Activated B cell treated with CpG ODN at 0.5 μM for 24 hours (primary cell): ENCODE data around the gene P4HA2. TPM values are rescaled to one million over a fixed set of nuclear protein-coding genes. Genes with fewer than 3 reads are reported as not detected.
"Not testable (repeated sequence)": the region's sequence is repeated elsewhere in the genome, so short reads cannot be mapped to it uniquely, and the experiment has no call there.

Experiments
- ATAC-seq: fragments of 200-7000 bp; cut with Tn5 transposase; one replicate; pipeline ENCODE4 v1.10.0; 2021; ENCODE audit warnings: low read depth, mild to moderate bottlenecking, moderate library complexity
- CTCF ChIA-PET: fragments of 350-600 bp; sonication (Branson Sonifier 250); formaldehyde crosslinking; loops from one replicate; lab custom pipeline; 2021; ENCODE audit warnings: antibody characterized with exemption; lab: Charles Lee
- POLR2A ChIA-PET: fragments of 350-600 bp; sonication (Branson Sonifier 250); formaldehyde crosslinking; loops from one replicate; lab custom pipeline; 2021; ENCODE audit warnings: antibody characterized with exemption; lab: Charles Lee
- DNase-seq: peaks from one replicate; pipeline ENCODE4 v3.0.0; 2022
- H3K27ac Mint-ChIP-seq: one replicate; pipeline ENCODE4 v1.8.0; 2020; ENCODE audit warnings: mixed read lengths
- H3K27me3 Mint-ChIP-seq: one replicate; pipeline ENCODE4 v1.8.0; 2021; ENCODE audit warnings: mixed read lengths
- H3K36me3 Mint-ChIP-seq: one replicate; pipeline ENCODE4 v1.8.0; 2021; ENCODE audit warnings: low read depth, mixed read lengths
- H3K4me1 Mint-ChIP-seq: one replicate; pipeline ENCODE4 v1.8.0; 2021; ENCODE audit warnings: mixed read lengths
- H3K4me3 Mint-ChIP-seq: one replicate; pipeline ENCODE4 v1.8.0; 2020; ENCODE audit warnings: mild to moderate bottlenecking, mixed read lengths
- H3K9me3 Mint-ChIP-seq: one replicate; pipeline ENCODE4 v1.8.0; 2020; ENCODE audit warnings: mixed read lengths
- intact Hi-C: fragments of 100-400 bp; cut with micrococcal nuclease; formaldehyde crosslinking; loops from one replicate; pipeline ENCODE4 v1.15.1; 2024
- total RNA-seq: library from RNA; stranded (reverse); gene quantifications from 2 replicates; pipeline ENCODE4 v1.2.3, GENCODE V29; 2022
- TF ChIP-seq, protein P1 (sequence below): fragments of 200-600 bp; IDR thresholded peaks from one replicate; pipeline ENCODE4 v1.8.0; 2022; ENCODE audit warnings: antibody characterized with exemption, mild to moderate bottlenecking

Gene P4HA2
- total RNA-seq, 1 donor from 2014 or later, result 0.29 TPM

DNA sequence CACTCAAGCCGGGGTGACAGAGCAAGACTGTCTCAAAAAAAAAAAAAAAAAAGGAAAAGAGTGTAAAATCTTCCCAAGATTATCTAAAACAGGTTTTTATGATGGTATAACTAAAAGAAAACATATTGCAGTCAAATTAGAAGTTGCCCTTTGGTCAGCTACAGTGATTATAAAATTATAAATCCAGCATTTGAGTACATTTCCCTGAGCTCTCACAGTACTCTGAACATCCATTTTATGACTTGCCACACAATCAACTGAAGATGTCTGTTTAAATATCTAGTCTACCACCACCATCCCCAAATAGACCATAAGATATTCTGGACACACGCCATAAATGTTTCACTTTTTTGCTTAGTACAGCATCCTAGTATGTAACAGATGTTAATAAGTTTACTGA, 77.1 kb downstream of the P4HA2 start:
- Mint-ChIP-seq H3K27ac (no peak overlapping the region), H3K4me1 (no peaks in the 10 kb centered on the region), H3K36me3 (peaks cover 4% of the 10 kb centered on the region), H3K27me3 (peaks cover 18% of the 10 kb centered on the region), H3K9me3 (peaks cover 20% of the 10 kb centered on the region), H3K4me3 (no peak overlapping the region)
- CTCF ChIA-PET, result no interaction called here
- ATAC-seq, result no peak
- no peak for DNase-seq
- intact Hi-C loops, result no loop called here
- POLR2A ChIA-PET, result no interaction called here
- TF ChIP-seq, protein P1, sequence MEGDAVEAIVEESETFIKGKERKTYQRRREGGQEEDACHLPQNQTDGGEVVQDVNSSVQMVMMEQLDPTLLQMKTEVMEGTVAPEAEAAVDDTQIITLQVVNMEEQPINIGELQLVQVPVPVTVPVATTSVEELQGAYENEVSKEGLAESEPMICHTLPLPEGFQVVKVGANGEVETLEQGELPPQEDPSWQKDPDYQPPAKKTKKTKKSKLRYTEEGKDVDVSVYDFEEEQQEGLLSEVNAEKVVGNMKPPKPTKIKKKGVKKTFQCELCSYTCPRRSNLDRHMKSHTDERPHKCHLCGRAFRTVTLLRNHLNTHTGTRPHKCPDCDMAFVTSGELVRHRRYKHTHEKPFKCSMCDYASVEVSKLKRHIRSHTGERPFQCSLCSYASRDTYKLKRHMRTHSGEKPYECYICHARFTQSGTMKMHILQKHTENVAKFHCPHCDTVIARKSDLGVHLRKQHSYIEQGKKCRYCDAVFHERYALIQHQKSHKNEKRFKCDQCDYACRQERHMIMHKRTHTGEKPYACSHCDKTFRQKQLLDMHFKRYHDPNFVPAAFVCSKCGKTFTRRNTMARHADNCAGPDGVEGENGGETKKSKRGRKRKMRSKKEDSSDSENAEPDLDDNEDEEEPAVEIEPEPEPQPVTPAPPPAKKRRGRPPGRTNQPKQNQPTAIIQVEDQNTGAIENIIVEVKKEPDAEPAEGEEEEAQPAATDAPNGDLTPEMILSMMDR, result no peak

DNA sequence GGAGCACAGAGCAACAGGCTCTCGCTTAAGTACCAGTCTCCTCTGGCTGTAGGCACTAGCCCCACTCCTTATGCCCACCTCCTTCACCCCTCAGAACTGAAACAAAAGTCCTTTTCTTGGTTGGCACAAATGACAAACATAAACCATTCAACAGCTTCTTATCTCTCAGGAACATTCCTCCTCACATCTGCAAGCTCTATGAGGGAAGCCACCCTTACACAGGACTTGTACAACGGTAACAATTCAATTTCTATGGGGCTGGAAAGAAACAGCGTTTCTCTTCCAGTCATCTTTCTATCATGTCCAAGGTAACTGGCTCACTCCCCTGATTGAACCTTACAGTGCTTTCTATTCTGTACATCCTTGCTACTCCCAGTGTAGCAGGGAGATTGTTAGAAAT, 80.0 kb downstream of the P4HA2 start:
- DNase-seq (no peak), ATAC-seq (no peak)
- TF ChIP-seq, protein P1, result no peak
- Mint-ChIP-seq H3K27ac (no peak overlapping the region), H3K27me3 (peaks cover 11% of the 10 kb centered on the region), H3K36me3 (peaks cover 2% of the 10 kb centered on the region), H3K4me1 (no peaks in the 10 kb centered on the region), H3K9me3 (peaks cover 19% of the 10 kb centered on the region), H3K4me3 (no peak overlapping the region)
- ChIA-PET POLR2A (no interaction called here), CTCF (no interaction called here)
- intact Hi-C loops, result no loop called here

DNA sequence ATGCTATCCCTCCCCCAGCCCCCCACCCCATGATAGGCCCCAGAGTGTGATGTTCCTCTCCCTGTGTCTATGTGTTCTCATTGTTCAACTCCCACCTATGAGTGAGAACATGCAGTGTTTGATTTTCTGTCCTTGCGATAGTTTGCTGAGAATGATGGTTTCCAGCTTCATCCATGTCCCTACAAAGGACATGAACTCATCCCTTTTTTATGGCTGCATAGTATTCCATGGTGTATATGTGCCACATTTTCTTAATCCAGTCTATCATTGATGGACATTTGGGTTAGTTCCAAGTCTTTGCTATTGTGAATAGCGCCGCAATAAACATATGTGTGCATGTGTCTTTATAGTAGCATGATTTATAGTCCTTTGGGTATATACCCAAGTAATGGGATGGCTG, 82.3 kb downstream of the P4HA2 start:
- CTCF ChIA-PET, H3K4me3 Mint-ChIP-seq, ATAC-seq, H3K27ac Mint-ChIP-seq, POLR2A ChIA-PET, H3K4me1 Mint-ChIP-seq, intact Hi-C loops, DNase-seq, H3K36me3 Mint-ChIP-seq, H3K27me3 Mint-ChIP-seq: not testable (repeated sequence)
- H3K9me3 Mint-ChIP-seq, result peaks cover 21% of the 10 kb centered on the region

DNA sequence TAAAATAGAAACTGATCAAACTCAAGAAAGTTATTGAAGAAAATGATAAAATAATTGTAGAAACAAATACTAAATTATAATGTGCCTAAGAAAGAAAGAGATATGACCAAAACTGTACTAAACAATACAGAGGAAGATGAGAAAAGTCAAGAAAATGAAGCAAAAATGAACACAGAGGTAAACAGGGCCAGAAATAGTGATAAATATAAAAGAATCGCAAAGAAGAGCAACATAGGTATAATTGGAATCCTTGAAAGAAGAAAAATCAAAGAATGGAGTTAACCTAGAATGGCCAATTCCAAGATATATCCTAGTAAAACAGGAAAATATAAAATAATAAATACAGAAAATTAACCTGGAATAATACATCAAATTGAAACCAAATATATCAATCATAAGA, 84.5 kb downstream of the P4HA2 start:
- H3K27me3 Mint-ChIP-seq, result peaks cover 13% of the 10 kb centered on the region
- no peak for DNase-seq
- TF ChIP-seq, protein P1, result no peak
- POLR2A ChIA-PET, result no interaction called here
- ATAC-seq, result no peak
- H3K4me3 Mint-ChIP-seq, result no peak overlapping the region
- H3K9me3 Mint-ChIP-seq, result peaks cover 30% of the 10 kb centered on the region
- no peaks in the 10 kb centered on the region for H3K4me1 Mint-ChIP-seq
- no peak overlapping the region for H3K27ac Mint-ChIP-seq
- intact Hi-C loops, result no loop called here
- CTCF ChIA-PET, result no interaction called here
- peaks cover 2% of the 10 kb centered on the region for H3K36me3 Mint-ChIP-seq

DNA sequence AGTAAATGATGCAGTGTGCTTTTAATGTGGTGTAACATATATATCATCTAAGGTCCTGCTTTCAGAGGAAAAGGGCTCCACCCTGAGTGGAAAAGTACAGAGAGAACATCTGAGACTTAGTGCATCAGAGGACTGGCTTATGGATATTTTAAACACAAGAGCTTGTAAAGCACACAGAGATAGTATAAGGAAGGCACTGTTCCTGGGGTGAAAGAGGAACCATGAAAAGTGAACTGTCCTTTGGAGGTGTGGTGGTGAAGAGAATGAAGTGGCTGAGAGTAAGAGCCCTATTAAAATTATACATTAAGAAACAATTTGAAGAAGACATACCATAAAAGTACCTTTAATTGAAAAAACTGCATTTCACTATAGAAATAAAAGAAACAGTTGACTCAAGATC, 85.2 kb downstream of the P4HA2 start:
- peaks cover 2% of the 10 kb centered on the region for H3K36me3 Mint-ChIP-seq
- TF ChIP-seq, protein P1, result no peak
- H3K27me3 Mint-ChIP-seq, result peaks cover 13% of the 10 kb centered on the region
- no peaks in the 10 kb centered on the region for H3K4me1 Mint-ChIP-seq
- no peak for ATAC-seq
- ChIA-PET CTCF (no interaction called here), POLR2A (no interaction called here)
- H3K4me3 Mint-ChIP-seq, result no peak overlapping the region
- intact Hi-C loops, result no loop called here
- DNase-seq, result no peak
- H3K27ac Mint-ChIP-seq, result no peak overlapping the region
- peaks cover 30% of the 10 kb centered on the region for H3K9me3 Mint-ChIP-seq

Other genes starting within 250 kb of the P4HA2 start
- gene ACSL6, start 216.2 kb downstream of the P4HA2 start, total RNA-seq, result 0.05 and 0.20 TPM in 2 replicates
- not detected in 2 replicates for gene IL3, start 167.2 kb downstream of the P4HA2 start, total RNA-seq
- 0.29 TPM in 1 of 2 replicates, not detected in the other for gene CSF2, start 154.1 kb downstream of the P4HA2 start, total RNA-seq
- not detected in 2 replicates for gene PDLIM4, start 29.8 kb upstream of the P4HA2 start, total RNA-seq
- not detected in 2 replicates for gene SLC22A4, start 66.5 kb upstream of the P4HA2 start, total RNA-seq
- 5.4 and 6.6 TPM in 2 replicates for gene SLC22A5, start 141.9 kb upstream of the P4HA2 start, total RNA-seq